ENCODE data around the gene LMTK3.

The LMTK3 gene

DNA sequence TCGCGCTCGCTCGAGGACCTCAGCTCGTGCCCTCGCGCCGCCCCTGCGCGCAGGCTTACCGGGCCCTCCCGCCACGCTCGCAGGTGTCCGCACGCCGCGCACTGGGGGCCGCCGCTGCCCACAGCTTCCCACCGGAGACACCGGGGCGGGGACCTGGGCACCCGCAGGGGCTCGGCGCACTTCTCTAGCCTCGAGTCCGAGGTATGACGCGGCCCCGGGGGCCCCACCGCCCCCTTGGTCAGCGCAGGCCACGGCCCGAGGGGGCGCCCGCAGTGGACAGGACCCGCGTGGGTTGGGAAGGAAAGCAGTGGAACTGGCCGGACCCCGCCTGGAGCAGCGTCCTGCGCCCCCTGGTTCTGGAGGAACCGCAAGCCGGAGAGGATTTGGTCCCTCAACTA is 67.9 kb downstream of the LMTK3 start:
- no peak for DNase-seq

DNA sequence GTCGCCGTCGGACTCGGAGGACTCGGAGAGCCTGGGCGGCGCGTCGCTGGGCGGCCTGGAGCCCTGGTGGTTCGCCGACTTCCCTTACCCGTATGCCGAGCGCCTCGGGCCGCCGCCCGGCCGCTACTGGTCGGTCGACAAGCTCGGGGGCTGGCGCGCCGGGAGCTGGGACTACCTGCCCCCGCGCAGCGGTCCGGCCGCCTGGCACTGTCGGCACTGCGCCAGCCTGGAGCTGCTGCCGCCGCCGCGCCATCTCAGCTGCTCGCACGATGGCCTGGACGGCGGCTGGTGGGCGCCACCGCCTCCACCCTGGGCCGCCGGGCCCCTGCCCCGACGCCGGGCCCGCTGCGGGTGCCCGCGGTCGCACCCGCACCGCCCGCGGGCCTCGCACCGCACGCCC is 68.4 kb downstream of the LMTK3 start:
- DNase-seq, result no peak

- no peak for DNase-seq
These were observed 69.3 kb downstream of the LMTK3 start for GRCh38 chr19:48442116-48443035.

- no peak for DNase-seq
These were observed 70.1 kb downstream of the LMTK3 start for GRCh38 chr19:48441360-48442050.

GRCh38 chr19:48436586-48436985 is 75.0 kb downstream of the LMTK3 start:
- no peak for DNase-seq
